Gastrocnemius medialis (tissue), 4 donors: ENCODE results near the gene SDHA. TPM values are rescaled to one million over a fixed set of nuclear protein-coding genes. Genes with fewer than 3 reads are reported as not detected.
A peak's percentile ranks its signal among the peaks of the same experiment; 100 is the strongest.

ENCODE experiments used
- ATAC-seq, 2 donors: fragments of 150-250 bp; one replicate each; pipeline ENCODE4 v1.9.1; 2016
- DNase-seq, 2 donors: peaks; one replicate each; pipeline ENCODE4 v3.0.0-alpha.2; 2019
- H3K27ac ChIP-seq, 4 donors: fragments of 200-600 bp; sonication (generic); 1 replicate in 1 of 4; 2 replicates in 3 of 4; pipeline ENCODE4 v1.5.1; 2016 to 2018; ENCODE audit warnings: mild to moderate bottlenecking in 2 of 4, moderate library complexity in 1 of 4
- H3K27me3 ChIP-seq, 3 donors: fragments of 200-600 bp; sonication (generic) in 2 of 3; 1 replicate in 1 of 3; 2 replicates in 2 of 3; pipeline versions ENCODE4 v1.5.1 to v1.6.0; 2016 to 2019; ENCODE audit warnings: mild to moderate bottlenecking in 1 of 3, moderate library complexity in 1 of 3
- H3K36me3 ChIP-seq, 2 donors: fragments of 200-600 bp; sonication (generic) in 1 of 2; one replicate each; pipeline ENCODE4 v1.5.1; 2017 to 2018
- H3K4me1 ChIP-seq, 2 donors: fragments of 200-600 bp; sonication (generic) in 1 of 2; one replicate each; pipeline ENCODE4 v1.5.1; 2016 to 2017; ENCODE audit warnings: mild to moderate bottlenecking in 2 of 2
- H3K4me3 ChIP-seq, 4 donors: fragments of 200-600 bp; sonication (generic) in 3 of 4; 1 replicate in 1 of 4; 2 replicates in 3 of 4; pipeline ENCODE4 v1.5.1; 2016 to 2019; ENCODE audit warnings: mild to moderate bottlenecking in 2 of 4
- H3K9me3 ChIP-seq, 3 donors: fragments of 200-600 bp; sonication (generic) in 2 of 3; 1 replicate in 1 of 3; 2 replicates in 2 of 3; pipeline ENCODE4 v1.5.1; 2016 to 2019
- CTCF ChIP-seq, 5 experiments: fragments of 450-650 bp in 3 of 5; fragments of 200-600 bp in 2 of 5; sonication (generic) in 2 of 5; IDR thresholded peaks in 4 of 5; conservative IDR thresholded peaks in 1 of 5; 1 replicate in 4 of 5; 2 replicates in 1 of 5; pipeline ENCODE4 v1.5.1; 2016 to 2019; ENCODE audit warnings: antibody characterized with exemption in 5 of 5, mild to moderate bottlenecking in 3 of 5, moderate library complexity in 3 of 5
- POLR2A ChIP-seq, 2 donors: fragments of 450-650 bp; IDR thresholded peaks; one replicate each; pipeline ENCODE4 v1.6.1; 2017; ENCODE audit warnings: antibody characterized with exemption in 2 of 2, mild to moderate bottlenecking in 2 of 2, moderate library complexity in 2 of 2
- in situ Hi-C, 4 donors: fragments of 200-750 bp; cut with MboI; loops; one replicate each; pipeline versions ENCODE4 v1.15.0 to v1.8.0; 2017; ENCODE audit warnings: low sequenced_read_pairs in 4 of 4
- intact Hi-C: fragments of 100-400 bp; cut with DNase I; formaldehyde crosslinking; loops from one replicate; pipeline ENCODE4 v1.15.1; 2023; ENCODE audit warnings: low total_unique reads
- total RNA-seq, 4 donors: library from RNA; depleted of rRNA; stranded (reverse); fragments of >200 nt; gene quantifications; one replicate each; pipeline versions ENCODE4 v1.1.0 to v1.2.3, GENCODE V29; 2016

The SDHA gene
- total RNA-seq, 4 donors from 2014 or later, result 146 to 277 (median 207) TPM

- no peak for TF ChIP-seq POLR2A (IDR thresholded peaks at IDR 0.05)
- H3K27me3 ChIP-seq, result no peaks in the 10 kb centered on the region
- no peaks in the 10 kb centered on the region for H3K36me3 ChIP-seq
- H3K9me3 ChIP-seq, result no peaks in the 10 kb centered on the region
- DNase-seq (no peak), ATAC-seq (no peak)
- peak overlapping the region; percentile 95 to 100 (median 99) for H3K27ac ChIP-seq
- intact Hi-C loops (loop anchor here (1.0 kb wide), 1 partner anchor 30 kb away; the partner anchor contains the start of genes CCDC127 and SDHA), in situ Hi-C loops (no loop called here)
- peak overlapping the region; percentile 35 to 58 (median 41) for H3K4me3 ChIP-seq
- peaks cover 44 to 50% of the 10 kb centered on the region in 2 donors for H3K4me1 ChIP-seq
These were observed 30.3 kb upstream of the SDHA start for GRCh38 chr5:187617-188451.

DNA sequence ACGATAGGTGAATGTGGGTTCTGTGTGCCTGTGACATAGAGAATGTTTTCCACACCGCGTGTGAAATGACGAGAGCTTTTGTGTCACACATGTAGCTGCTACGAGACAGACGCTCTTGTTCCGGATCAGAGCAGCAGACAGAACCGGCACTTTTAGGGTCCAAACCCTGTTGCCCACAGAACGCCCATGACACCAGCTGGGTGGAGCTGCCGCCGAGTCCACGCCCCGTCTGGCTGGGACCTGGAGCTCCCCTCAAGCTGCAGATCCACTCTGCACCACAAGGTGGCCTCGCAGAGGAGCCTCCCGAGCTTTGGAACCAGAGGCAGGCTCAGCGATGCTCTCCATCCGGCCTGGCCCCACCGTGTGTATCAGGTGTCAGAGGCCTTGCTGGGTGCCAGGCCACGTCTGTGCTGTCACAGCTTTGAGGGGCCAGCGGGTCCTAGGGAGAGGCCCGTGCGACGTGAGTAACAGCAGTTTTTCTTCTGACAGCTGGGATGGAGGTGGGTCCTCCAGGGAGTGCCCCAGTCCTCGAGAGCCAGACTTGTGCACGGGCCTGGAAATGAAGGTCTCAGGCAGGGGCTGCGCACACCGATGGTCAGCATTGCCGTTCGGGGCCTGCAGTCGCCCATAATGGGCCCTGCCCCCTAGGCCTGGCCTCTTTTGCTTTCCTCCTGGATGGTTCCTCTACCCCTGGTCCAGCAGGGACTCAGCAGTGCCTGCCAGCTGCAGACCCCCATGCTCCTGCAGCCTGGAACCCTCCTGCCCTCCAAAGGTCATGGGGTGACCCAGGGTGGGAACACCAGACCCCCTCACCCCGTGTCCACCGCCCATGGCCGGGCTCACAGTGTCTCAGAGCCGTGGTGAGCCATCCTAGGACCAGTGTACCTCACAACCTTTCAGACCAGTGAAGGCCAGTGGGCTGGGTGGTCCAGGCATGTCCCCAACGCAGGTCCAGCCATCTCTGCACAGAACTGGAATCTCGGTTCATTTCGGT, 29.3 kb upstream of the SDHA start:
- Histone ChIP-seq H3K9me3 (no peaks in the 10 kb centered on the region), H3K27me3 (no peaks in the 10 kb centered on the region), H3K4me1 (peaks cover 53 to 59% of the 10 kb centered on the region in 2 donors), H3K36me3 (no peaks in the 10 kb centered on the region), H3K4me3 (peak overlapping the region; percentile 35 to 58 (median 41)), H3K27ac (peak overlapping the region; percentile 95 to 100 (median 99))
- in situ Hi-C loops (no loop called here), intact Hi-C loops (loop anchor here (1.0 kb wide), 1 partner anchor 30 kb away; the partner anchor contains the start of genes CCDC127 and SDHA)
- TF ChIP-seq CTCF (IDR thresholded peaks at IDR 0.05 in 4 of 5, conservative IDR thresholded peaks at IDR 0.05 in 1 of 5), result peak; percentile 94 to 98 (median 98)
- peak in 1 of 2 donors; percentile 41 for TF ChIP-seq POLR2A (IDR thresholded peaks at IDR 0.05)
- ATAC-seq, result peak; percentile 53 to 62
- peak; percentile 84 to 91 for DNase-seq

- Histone ChIP-seq H3K27ac (peak overlapping the region; percentile 95 to 100 (median 99)), H3K4me1 (peaks cover 57 to 64% of the 10 kb centered on the region in 2 donors)
- intact Hi-C loops, result no loop called here
These were observed 28.6 kb upstream of the SDHA start for GRCh38 chr5:189486-189885.

GRCh38 chr5:189976-190365, 28.1 kb upstream of the SDHA start:
- Histone ChIP-seq H3K27ac (peak overlapping the region; percentile 95 to 100 (median 99)), H3K4me1 (peaks cover 62 to 69% of the 10 kb centered on the region in 2 donors), H3K4me3 (no peak overlapping the region), H3K36me3 (no peaks in the 10 kb centered on the region), H3K9me3 (no peaks in the 10 kb centered on the region), H3K27me3 (no peaks in the 10 kb centered on the region)
- no peak for ATAC-seq
- TF ChIP-seq CTCF (IDR thresholded peaks at IDR 0.05 in 4 of 5, conservative IDR thresholded peaks at IDR 0.05 in 1 of 5), result no peak
- no peak for TF ChIP-seq POLR2A (IDR thresholded peaks at IDR 0.05)
- intact Hi-C loops (loop anchor here (5.0 kb wide), 1 partner anchor 922 kb away; the partner anchor contains the start of gene SLC12A7), in situ Hi-C loops (no loop called here)
- DNase-seq, result no peak

More at GRCh38 chr5:189486-189885, 28.6 kb upstream of the SDHA start:
- no peak overlapping the region for H3K4me3 ChIP-seq
- no peak for TF ChIP-seq POLR2A (IDR thresholded peaks at IDR 0.05)
- no peak for TF ChIP-seq CTCF (IDR thresholded peaks at IDR 0.05 in 4 of 5, conservative IDR thresholded peaks at IDR 0.05 in 1 of 5)
- in situ Hi-C loops, result no loop called here
- no peak for DNase-seq
- no peaks in the 10 kb centered on the region for H3K36me3 ChIP-seq
- no peaks in the 10 kb centered on the region for H3K27me3 ChIP-seq
- no peaks in the 10 kb centered on the region for H3K9me3 ChIP-seq
- no peak for ATAC-seq
